ENCODE measurements around the gene TAF8.

DNA sequence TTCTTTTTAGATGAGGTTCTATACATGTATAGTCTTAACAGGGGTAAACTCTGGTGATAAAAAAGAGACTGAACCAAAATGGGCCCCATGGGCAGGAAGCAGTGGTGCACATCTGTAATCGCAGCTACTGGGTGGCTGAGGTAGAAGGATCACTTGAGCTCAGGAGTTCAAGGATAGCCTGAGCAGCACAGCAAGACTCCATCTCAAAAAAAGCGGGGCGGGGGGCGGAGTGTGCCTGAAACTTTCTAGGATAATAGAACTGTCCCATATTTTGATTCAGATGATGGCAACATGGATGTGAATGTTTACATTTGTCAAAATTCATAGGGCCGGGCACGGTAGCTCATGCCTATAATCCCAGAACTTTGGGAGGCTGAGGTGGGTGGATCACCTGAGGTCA is 48.8 kb upstream of the TAF8 start:
- TF ChIP-seq, protein P1, sequence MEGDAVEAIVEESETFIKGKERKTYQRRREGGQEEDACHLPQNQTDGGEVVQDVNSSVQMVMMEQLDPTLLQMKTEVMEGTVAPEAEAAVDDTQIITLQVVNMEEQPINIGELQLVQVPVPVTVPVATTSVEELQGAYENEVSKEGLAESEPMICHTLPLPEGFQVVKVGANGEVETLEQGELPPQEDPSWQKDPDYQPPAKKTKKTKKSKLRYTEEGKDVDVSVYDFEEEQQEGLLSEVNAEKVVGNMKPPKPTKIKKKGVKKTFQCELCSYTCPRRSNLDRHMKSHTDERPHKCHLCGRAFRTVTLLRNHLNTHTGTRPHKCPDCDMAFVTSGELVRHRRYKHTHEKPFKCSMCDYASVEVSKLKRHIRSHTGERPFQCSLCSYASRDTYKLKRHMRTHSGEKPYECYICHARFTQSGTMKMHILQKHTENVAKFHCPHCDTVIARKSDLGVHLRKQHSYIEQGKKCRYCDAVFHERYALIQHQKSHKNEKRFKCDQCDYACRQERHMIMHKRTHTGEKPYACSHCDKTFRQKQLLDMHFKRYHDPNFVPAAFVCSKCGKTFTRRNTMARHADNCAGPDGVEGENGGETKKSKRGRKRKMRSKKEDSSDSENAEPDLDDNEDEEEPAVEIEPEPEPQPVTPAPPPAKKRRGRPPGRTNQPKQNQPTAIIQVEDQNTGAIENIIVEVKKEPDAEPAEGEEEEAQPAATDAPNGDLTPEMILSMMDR (IDR thresholded peaks at IDR 0.05) = no peak
- TF ChIP-seq POLR2AphosphoS5 (IDR thresholded peaks at IDR 0.05) = no peak
